Mesendoderm (in vitro differentiated cells): Measurements from ENCODE around the gene KSR2.
"Not testable (repeated sequence)": the region's sequence is repeated elsewhere in the genome, so short reads cannot be mapped to it uniquely, and the experiment has no call there.

Experiments
- DNase-seq: peaks from one replicate; pipeline ENCODE4 v3.0.0; 2013
- H2AK5ac ChIP-seq: 2 replicates; pipeline ENCODE4 v1.6.1; 2013; ENCODE audit warnings: low read length, inconsistent platforms
- H2BK120ac ChIP-seq: 2 replicates; pipeline ENCODE4 v1.6.1; 2013; ENCODE audit warnings: low read depth, mild to moderate bottlenecking, low read length, moderate library complexity, mixed read lengths
- H2BK15ac ChIP-seq: replicated peaks from 2 replicates; pipeline ENCODE4 v1.6.1; 2013; ENCODE audit warnings: low read depth, mild to moderate bottlenecking, moderate library complexity
- H2BK5ac ChIP-seq: 2 replicates; pipeline ENCODE4 v1.6.1; 2013; ENCODE audit warnings: low read length, inconsistent platforms
- H3K18ac ChIP-seq: 2 replicates; pipeline ENCODE4 v1.6.1; 2013; ENCODE audit warnings: mild to moderate bottlenecking, low read length, mixed read lengths
- H3K23ac ChIP-seq: one replicate; pipeline ENCODE4 v1.6.1; 2013; ENCODE audit warnings: low read length
- H3K27ac ChIP-seq: 2 replicates; pipeline ENCODE4 v1.5.1; 2013; ENCODE audit warnings: low read depth, mild to moderate bottlenecking, inconsistent platforms, low read length, moderate library complexity
- H3K27me3 ChIP-seq: 2 replicates; pipeline ENCODE4 v1.6.1; 2013; ENCODE audit warnings: low read length, control low read depth, mild to moderate bottlenecking, inconsistent platforms; ENCODE audit not compliant: insufficient read depth, poor library complexity
- H3K36me3 ChIP-seq: 2 replicates; pipeline ENCODE4 v1.6.1; 2013; ENCODE audit warnings: low read length, inconsistent platforms; ENCODE audit not compliant: control insufficient read depth, insufficient read depth
- H3K4ac ChIP-seq: one replicate; pipeline ENCODE4 v1.6.1; 2013; ENCODE audit warnings: low read depth, mild to moderate bottlenecking, low read length, moderate library complexity
- H3K4me1 ChIP-seq: 2 replicates; pipeline ENCODE4 v1.6.1; 2013; ENCODE audit warnings: low read depth, low read length, inconsistent platforms; ENCODE audit not compliant: control insufficient read depth
- H3K4me2 ChIP-seq: 2 replicates; pipeline ENCODE4 v1.6.1; 2013; ENCODE audit warnings: low read length
- H3K4me3 ChIP-seq: 2 replicates; pipeline ENCODE4 v1.5.1; 2013; ENCODE audit warnings: mild to moderate bottlenecking, low read length
- H3K56ac ChIP-seq: one replicate; pipeline ENCODE4 v1.6.1; 2013; ENCODE audit warnings: low read length
- H3K79me1 ChIP-seq: 2 replicates; pipeline ENCODE4 v1.6.1; 2013; ENCODE audit warnings: low read length, inconsistent platforms
- H3K79me2 ChIP-seq: 2 replicates; pipeline ENCODE4 v1.6.1; 2013; ENCODE audit warnings: mild to moderate bottlenecking, low read length; ENCODE audit not compliant: control insufficient read depth, insufficient read depth
- H3K9ac ChIP-seq: 2 replicates; pipeline ENCODE4 v1.6.1; 2013; ENCODE audit warnings: low read length, inconsistent platforms
- H4K5ac ChIP-seq: one replicate; pipeline ENCODE4 v1.6.1; 2013; ENCODE audit warnings: low read length
- H4K8ac ChIP-seq: one replicate; pipeline ENCODE4 v1.6.1; 2013; ENCODE audit warnings: low read depth, mild to moderate bottlenecking, control low read depth, low read length, moderate library complexity
- WGBS: extraction: QIAGEN DNeasy Blood & Tissue Kit; methylation state at CpG from one replicate; pipeline ENCODE4 v1.1.7; 2013; ENCODE audit warnings: low lambda C conversion rate, missing lambda C conversion rate; ENCODE audit not compliant: insufficient coverage; ENCODE audit errors: extremely low coverage; 5-methylcytosine and 5-hydroxymethylcytosine counted together

The KSR2 gene

DNA sequence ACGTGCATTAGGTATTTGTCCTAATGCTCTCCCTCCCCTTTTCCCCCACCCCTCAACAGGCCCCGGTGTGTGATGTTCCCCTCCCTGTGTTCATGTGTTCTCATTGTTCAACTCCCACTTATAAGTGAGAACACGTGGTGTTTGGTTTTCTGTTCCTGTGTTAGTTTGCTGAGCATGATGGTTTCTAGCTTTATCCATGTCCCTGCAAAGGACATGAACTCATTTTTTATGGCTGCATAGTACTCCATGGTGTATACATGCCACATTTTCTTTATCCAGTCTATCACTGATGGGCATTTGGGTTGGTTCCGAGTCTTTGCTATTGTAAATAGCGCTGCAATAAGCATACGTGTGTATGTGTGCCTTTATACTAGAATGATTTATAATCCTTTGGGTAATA is 168.1 kb downstream of the KSR2 start:
- H3K36me3 ChIP-seq, H4K5ac ChIP-seq, H3K4ac ChIP-seq, H4K8ac ChIP-seq, H3K27me3 ChIP-seq, H2BK15ac ChIP-seq, H3K56ac ChIP-seq, H3K18ac ChIP-seq, H2BK5ac ChIP-seq, H3K4me2 ChIP-seq, H3K4me1 ChIP-seq, H2AK5ac ChIP-seq, H3K4me3 ChIP-seq, H3K79me2 ChIP-seq, DNase-seq, H3K9ac ChIP-seq, H3K27ac ChIP-seq, H3K23ac ChIP-seq, H2BK120ac ChIP-seq, H3K79me1 ChIP-seq: not testable (repeated sequence)
- no CpG with 5 or more reads among the region's 6 CpGs for WGBS

DNA sequence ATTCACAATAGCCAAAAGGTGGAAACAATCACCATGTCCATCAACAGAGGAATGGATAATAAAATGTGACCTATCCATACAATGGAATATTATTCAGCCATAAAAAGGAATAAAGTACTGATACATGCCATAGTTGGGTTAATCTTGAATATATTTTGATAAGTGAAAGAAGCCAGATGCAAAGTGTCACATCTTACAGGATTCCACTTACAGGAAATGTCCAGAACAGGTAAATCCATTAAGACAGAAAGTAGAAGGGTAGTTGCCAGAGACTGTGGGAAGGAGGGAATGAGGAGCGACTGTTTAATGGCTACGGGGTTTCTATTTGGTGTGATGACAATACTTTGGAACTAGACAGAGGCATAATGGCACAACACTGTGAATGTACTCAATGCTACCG is 171.6 kb downstream of the KSR2 start:
- Histone ChIP-seq H3K4ac (no peak overlapping the region), H3K27ac (no peak overlapping the region), H3K79me1 (no peaks in the 10 kb centered on the region), H2AK5ac (no peak overlapping the region), H3K4me3 (no peak overlapping the region), H3K4me1 (no peaks in the 10 kb centered on the region), H3K27me3 (no peaks in the 10 kb centered on the region), H2BK15ac (no peak overlapping the region), H2BK5ac (no peak overlapping the region), H3K23ac (no peak overlapping the region), H3K36me3 (no peaks in the 10 kb centered on the region), H3K9ac (no peak overlapping the region), H3K56ac (no peak overlapping the region), H3K4me2 (no peak overlapping the region), H3K79me2 (no peaks in the 10 kb centered on the region), H3K18ac (no peak overlapping the region), H4K8ac (no peak overlapping the region), H4K5ac (no peak overlapping the region), H2BK120ac (no peak overlapping the region)
- no CpG with 5 or more reads among the region's 3 CpGs for WGBS
- no peak for DNase-seq

DNA sequence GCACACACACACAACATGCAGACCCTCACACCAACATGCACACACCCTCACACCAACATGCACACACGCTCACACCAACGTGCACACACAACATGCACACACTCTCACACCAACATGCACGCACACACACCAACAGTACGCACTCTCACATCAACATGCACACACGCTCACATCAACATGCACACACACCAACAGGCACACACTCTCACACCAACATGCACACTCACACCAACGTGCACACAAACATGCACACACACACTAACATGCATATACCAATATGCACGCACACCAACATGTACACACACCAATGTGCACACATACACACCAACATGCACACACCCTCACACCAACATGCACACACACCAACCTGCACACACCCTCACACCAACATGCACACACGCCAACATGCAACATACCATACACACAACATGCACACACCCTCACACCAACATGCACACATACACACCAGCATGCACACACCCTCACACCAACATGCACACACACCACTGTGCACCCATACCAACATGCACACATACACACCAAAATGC is 175.8 kb downstream of the KSR2 start:
- no peak overlapping the region for H3K9ac ChIP-seq
- DNase-seq, result no peak
- H3K36me3 ChIP-seq, result no peaks in the 10 kb centered on the region
- H3K79me2 ChIP-seq, result no peaks in the 10 kb centered on the region
- H3K56ac ChIP-seq, result no peak overlapping the region
- no peak overlapping the region for H3K4ac ChIP-seq
- H2BK15ac ChIP-seq, result no peak overlapping the region
- H3K27me3 ChIP-seq, result no peaks in the 10 kb centered on the region
- no peak overlapping the region for H2AK5ac ChIP-seq
- H2BK120ac ChIP-seq, result no peak overlapping the region
- no peak overlapping the region for H4K5ac ChIP-seq
- peaks cover 8% of the 10 kb centered on the region for H3K4me1 ChIP-seq
- no peaks in the 10 kb centered on the region for H3K79me1 ChIP-seq
- H3K27ac ChIP-seq, result no peak overlapping the region
- H2BK5ac ChIP-seq, result no peak overlapping the region
- no peak overlapping the region for H3K4me2 ChIP-seq
- H4K8ac ChIP-seq, result no peak overlapping the region
- no peak overlapping the region for H3K18ac ChIP-seq
- no CpG with 5 or more reads among the region's 8 CpGs for WGBS
- H3K23ac ChIP-seq, result no peak overlapping the region
- H3K4me3 ChIP-seq, result no peak overlapping the region

DNA sequence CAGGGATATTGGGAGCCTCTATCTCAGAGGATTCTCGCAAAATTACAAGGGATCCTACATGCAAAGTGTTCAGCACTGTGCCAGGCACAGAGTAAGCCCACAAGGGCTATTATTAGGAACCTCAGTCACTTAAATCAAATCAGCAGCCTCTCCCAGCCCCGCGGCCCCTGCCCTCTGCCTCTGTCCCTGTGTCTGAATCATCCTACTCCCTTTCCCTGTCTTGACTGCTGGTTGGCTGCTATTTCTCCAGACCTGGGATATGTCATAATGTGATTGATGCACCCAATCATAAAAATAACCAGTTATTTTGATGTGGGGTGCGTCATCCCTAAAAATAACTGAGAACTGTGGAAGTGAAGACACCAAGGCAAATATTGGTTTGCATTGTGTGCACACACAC is 176.3 kb downstream of the KSR2 start:
- WGBS, result no CpG with 5 or more reads among the region's 4 CpGs
- H3K4me3 ChIP-seq, result no peak overlapping the region
- H3K27ac ChIP-seq, result no peak overlapping the region
- no peaks in the 10 kb centered on the region for H3K27me3 ChIP-seq
- no peak overlapping the region for H2BK15ac ChIP-seq
- no peak overlapping the region for H2BK120ac ChIP-seq
- no peak overlapping the region for H4K5ac ChIP-seq
- no peak overlapping the region for H3K4me2 ChIP-seq
- H3K4ac ChIP-seq, result no peak overlapping the region
- H3K79me2 ChIP-seq, result no peaks in the 10 kb centered on the region
- H2AK5ac ChIP-seq, result no peak overlapping the region
- DNase-seq, result no peak
- H3K79me1 ChIP-seq, result no peaks in the 10 kb centered on the region
- no peaks in the 10 kb centered on the region for H3K36me3 ChIP-seq
- H3K56ac ChIP-seq, result no peak overlapping the region
- no peak overlapping the region for H3K23ac ChIP-seq
- no peak overlapping the region for H2BK5ac ChIP-seq
- H3K4me1 ChIP-seq, result peaks cover 8% of the 10 kb centered on the region
- no peak overlapping the region for H3K9ac ChIP-seq
- H4K8ac ChIP-seq, result no peak overlapping the region
- no peak overlapping the region for H3K18ac ChIP-seq

DNA sequence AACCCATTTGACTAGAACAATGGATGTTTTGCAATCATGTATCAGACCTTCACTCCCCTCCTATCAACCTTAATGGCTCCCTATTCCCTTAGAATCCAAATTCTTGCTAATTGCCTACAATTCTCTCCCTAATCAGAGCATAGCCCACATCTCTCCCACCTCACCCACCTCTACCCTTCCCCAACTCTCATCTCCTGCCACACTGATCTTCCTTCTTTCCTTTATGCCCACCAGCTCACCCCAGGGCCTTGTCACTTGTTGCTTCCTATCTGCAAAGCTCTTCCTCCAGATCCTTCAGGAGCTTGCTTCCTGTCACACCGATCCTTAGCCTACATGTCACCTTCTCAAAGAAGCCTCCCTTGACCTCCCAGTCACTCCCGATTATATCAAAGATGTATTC is 177.8 kb downstream of the KSR2 start:
- Histone ChIP-seq H2BK15ac (no peak overlapping the region), H3K36me3 (no peaks in the 10 kb centered on the region), H3K4me3 (no peak overlapping the region), H3K4me2 (no peak overlapping the region), H3K23ac (no peak overlapping the region), H3K79me2 (no peaks in the 10 kb centered on the region), H4K8ac (no peak overlapping the region), H4K5ac (no peak overlapping the region), H3K4ac (no peak overlapping the region), H3K9ac (no peak overlapping the region), H2BK120ac (no peak overlapping the region), H3K4me1 (peaks cover 8% of the 10 kb centered on the region), H3K56ac (peak overlapping the region; percentile 72), H3K79me1 (no peaks in the 10 kb centered on the region), H2AK5ac (no peak overlapping the region), H3K27me3 (no peaks in the 10 kb centered on the region), H3K18ac (no peak overlapping the region), H2BK5ac (peak overlapping the region; percentile 94), H3K27ac (no peak overlapping the region)
- DNase-seq, result peak; percentile 34
- WGBS, result no CpG with 5 or more reads among the region's 2 CpGs

DNA sequence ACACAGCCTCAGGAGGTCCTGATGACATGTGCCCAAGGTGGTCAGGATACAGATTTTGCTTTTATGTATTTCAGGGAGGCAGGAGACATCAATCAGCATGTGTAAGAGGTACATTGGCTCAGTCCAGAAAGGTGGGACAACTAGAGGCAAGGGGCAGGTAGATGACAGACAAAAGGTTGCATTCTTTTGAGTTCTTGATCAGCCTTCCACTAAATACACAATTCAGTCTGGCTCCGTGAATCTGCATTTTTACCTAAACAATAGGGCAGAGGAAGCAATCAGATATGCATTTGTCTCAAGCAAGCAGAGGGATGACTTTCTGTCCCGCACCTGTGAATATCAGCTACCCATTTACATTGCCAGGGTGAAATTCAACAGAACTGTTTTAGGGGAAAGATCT is 178.6 kb downstream of the KSR2 start:
- no CpG with 5 or more reads among the region's 2 CpGs for WGBS
- Histone ChIP-seq H3K18ac (no peak overlapping the region), H3K79me2 (no peaks in the 10 kb centered on the region), H3K79me1 (no peaks in the 10 kb centered on the region), H3K4me3 (no peak overlapping the region), H3K4ac (no peak overlapping the region), H3K23ac (no peak overlapping the region), H3K9ac (no peak overlapping the region), H2BK5ac (peak overlapping the region; percentile 1), H2BK120ac (no peak overlapping the region), H3K4me2 (no peak overlapping the region), H2AK5ac (no peak overlapping the region), H3K27ac (peak overlapping the region; percentile 10), H3K36me3 (no peaks in the 10 kb centered on the region), H3K56ac (peak overlapping the region; percentile 1), H4K8ac (no peak overlapping the region), H3K4me1 (peaks cover 8% of the 10 kb centered on the region), H4K5ac (no peak overlapping the region), H2BK15ac (no peak overlapping the region), H3K27me3 (no peaks in the 10 kb centered on the region)
- DNase-seq, result peak; percentile 81
